D721Med (cell line): Measurements from ENCODE around the gene NRXN3.

Experiments
- DNase-seq: peaks from one replicate; pipeline ENCODE4 v3.0.0; 2011; ENCODE audit warnings: low spot score; ENCODE audit not compliant: insufficient read length
- FAIRE-seq: peaks from 2 replicates; lab custom pipeline; 2011; peaks lifted over from hg19 to GRCh38; lab: Jason Lieb, UNC
- TF ChIP-seq, protein P1 (sequence below): IDR thresholded peaks from 2 replicates; pipeline ENCODE4 v1.5.1; 2012; ENCODE audit warnings: mild to moderate bottlenecking, control low read depth; ENCODE audit not compliant: insufficient read depth; ENCODE audit errors: missing control alignments

Gene NRXN3

DNA sequence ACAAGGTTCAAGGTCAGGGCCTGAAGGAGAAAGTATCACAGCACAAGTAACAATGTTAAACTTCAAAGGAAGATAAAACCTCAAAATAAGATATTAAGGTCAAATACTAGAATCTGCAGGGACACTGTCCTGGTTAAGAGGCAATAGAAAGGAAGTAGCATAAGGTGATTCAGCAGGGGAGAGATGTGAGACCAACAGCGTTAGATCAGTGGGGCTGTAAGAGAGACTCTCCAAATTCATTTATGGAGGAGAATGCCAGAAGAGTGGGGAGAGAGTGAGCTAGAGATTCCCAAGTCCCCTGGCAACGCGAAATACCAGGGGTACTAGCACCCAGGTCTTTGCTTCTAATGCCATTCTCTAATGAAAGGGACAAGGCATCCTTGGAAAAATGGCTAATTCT, 1430.2 kb downstream of the NRXN3 start:
- no peak for DNase-seq
- FAIRE-seq: no peak

GRCh38 chr14:79601579-79601978, 1431.4 kb downstream of the NRXN3 start:
- TF ChIP-seq, protein P1, sequence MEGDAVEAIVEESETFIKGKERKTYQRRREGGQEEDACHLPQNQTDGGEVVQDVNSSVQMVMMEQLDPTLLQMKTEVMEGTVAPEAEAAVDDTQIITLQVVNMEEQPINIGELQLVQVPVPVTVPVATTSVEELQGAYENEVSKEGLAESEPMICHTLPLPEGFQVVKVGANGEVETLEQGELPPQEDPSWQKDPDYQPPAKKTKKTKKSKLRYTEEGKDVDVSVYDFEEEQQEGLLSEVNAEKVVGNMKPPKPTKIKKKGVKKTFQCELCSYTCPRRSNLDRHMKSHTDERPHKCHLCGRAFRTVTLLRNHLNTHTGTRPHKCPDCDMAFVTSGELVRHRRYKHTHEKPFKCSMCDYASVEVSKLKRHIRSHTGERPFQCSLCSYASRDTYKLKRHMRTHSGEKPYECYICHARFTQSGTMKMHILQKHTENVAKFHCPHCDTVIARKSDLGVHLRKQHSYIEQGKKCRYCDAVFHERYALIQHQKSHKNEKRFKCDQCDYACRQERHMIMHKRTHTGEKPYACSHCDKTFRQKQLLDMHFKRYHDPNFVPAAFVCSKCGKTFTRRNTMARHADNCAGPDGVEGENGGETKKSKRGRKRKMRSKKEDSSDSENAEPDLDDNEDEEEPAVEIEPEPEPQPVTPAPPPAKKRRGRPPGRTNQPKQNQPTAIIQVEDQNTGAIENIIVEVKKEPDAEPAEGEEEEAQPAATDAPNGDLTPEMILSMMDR: no peak
- no peak for DNase-seq
- FAIRE-seq: no peak

More for the DNA sequence above, 1430.2 kb downstream of the NRXN3 start:
- TF ChIP-seq, protein P1: no peak

- no peak for DNase-seq
- no peak for FAIRE-seq
- TF ChIP-seq, protein P1: no peak
These were observed 1431.9 kb downstream of the NRXN3 start for GRCh38 chr14:79602045-79602444.

DNA sequence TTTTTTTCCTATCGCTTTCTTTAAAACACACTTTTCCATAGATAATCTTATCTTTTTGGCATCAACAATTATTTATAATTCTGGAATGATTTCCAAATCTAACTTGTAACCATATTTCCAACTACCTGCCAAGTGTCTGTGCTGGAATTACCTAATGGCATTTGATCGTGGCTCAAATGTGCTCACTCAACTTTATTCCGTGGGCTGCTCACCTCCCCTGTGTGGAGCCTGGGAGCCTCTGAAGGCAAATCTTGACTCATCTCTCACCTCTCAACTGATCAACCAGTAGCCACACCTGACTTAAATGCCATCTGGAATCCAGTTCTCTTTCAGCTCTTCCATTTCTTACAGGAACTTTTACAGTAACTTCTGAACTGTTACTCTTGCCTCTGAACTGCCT, 1432.6 kb downstream of the NRXN3 start:
- TF ChIP-seq, protein P1: no peak
- FAIRE-seq (no peak), DNase-seq (no peak)

DNA sequence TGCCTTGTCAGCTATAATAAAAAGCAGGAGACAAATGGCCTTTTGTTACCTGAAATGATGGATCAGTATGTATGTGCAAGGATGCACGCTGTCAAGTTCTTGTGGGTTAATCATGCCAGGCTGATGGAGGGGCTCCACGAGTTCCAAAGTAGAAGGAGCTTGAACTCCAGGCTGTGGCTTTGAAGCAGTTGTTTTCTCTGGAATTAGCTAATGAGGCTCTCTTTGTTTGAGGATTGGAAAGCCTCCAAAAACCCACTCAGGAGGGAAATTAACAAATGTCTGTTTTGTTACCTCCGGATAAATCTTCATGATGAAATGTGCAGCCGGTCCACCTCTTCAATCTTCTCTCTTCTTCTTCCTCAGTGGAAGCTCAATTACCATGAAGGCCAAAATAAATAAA, 1435.7 kb downstream of the NRXN3 start:
- TF ChIP-seq, protein P1: no peak
- DNase-seq (no peak), FAIRE-seq (no peak)

DNA sequence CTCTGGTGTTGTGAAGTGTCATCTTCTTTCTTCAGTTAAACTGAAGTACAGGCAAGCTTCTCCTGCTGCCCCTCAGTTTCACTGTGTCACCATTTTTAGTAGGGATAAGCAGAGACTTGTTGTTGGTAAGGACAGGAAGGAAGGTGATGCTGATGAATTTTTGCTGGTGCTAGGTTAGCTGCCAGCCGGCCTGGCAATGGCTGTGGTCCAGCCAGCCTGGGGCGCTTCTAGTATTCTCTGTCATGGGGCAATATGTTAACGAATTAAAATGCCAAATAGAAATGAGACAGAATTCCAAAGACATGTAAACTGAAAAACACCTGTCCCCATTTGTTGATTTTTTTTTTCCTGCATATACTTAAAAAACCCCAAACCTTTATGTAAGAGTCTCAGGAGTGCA, 1438.3 kb downstream of the NRXN3 start:
- FAIRE-seq: no peak
- DNase-seq: no peak
- TF ChIP-seq, protein P1: no peak

- DNase-seq: no peak
- TF ChIP-seq, protein P1: no peak
- FAIRE-seq: no peak
These were observed 1443.5 kb downstream of the NRXN3 start for GRCh38 chr14:79613625-79614024.
